GM19023 (cell line): ENCODE results near the gene ZCCHC9.
"Not testable (repeated sequence)": the region's sequence is repeated elsewhere in the genome, so short reads cannot be mapped to it uniquely, and the experiment has no call there.

Source experiments
- ATAC-seq: cut with Tn5 transposase; IDR thresholded peaks from one replicate; pipeline ENCODE4 v1.9.1; 2021; ENCODE audit warnings: mild to moderate bottlenecking, moderate library complexity; ENCODE audit not compliant: unreplicated experiment

The ZCCHC9 gene, protein sequence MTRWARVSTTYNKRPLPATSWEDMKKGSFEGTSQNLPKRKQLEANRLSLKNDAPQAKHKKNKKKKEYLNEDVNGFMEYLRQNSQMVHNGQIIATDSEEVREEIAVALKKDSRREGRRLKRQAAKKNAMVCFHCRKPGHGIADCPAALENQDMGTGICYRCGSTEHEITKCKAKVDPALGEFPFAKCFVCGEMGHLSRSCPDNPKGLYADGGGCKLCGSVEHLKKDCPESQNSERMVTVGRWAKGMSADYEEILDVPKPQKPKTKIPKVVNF

DNA sequence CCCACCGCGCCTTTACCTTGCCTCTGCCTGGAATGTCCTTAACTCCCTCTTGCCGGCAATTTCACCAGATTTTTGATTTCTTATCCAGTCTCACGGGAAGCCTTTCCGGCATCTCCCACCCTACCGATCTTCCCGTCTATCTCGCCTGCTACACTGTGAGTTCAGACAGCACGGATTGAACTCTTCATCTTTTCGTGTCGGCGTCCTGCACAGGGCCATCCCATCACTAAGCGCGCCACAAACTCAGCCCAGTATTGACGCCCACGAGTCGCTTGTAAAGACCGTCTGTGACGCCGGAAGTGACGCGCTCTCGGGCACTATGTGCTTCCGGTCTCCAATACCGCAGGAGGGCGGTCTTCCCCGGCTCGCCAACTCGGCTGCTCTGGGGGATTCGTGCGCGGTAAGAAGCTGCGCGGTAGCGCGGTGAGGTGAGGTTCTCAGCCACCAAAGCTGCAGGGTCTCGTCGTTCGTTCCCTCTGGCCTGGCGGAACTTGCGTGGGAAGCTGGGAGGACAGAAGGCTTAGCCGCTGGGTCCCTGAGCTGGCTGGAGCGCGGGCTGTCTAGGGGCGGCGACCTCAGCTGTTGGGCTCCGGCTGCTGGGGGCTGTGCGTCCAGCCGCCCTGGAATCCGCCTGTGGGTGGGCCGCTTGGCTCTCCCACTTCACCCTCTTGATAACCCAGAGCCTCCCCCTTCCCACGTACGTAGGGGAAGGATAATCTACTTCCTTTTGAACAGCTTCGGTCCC is at the start of gene ZCCHC9:
Gene ZCCHC9, plus strand, starts transcription at position 317 of the 745 bp plus-strand sequence. CDS start 3,171 bp downstream, outside the sequence.
- ATAC-seq, result peak; percentile 96

DNA sequence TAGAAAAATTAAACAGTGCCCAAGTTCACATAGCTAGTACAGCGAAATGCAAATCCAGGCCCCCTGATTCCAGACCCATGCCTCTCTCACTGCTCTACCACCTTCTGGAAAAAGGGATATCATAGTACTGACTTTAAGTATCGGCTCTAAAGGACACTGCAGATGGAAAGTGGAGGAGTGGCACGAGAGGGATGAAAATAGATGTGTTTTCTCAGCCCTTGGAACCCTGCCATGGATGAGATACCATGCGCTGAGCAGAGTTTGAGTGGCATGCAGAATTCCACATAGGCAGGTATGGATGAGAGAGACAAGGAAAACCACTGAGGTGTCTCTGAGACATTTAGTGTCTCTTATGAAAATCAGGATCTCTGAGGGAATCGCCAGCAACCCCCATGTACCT is 49.5 kb upstream of the ZCCHC9 start:
- ATAC-seq, result no peak

DNA sequence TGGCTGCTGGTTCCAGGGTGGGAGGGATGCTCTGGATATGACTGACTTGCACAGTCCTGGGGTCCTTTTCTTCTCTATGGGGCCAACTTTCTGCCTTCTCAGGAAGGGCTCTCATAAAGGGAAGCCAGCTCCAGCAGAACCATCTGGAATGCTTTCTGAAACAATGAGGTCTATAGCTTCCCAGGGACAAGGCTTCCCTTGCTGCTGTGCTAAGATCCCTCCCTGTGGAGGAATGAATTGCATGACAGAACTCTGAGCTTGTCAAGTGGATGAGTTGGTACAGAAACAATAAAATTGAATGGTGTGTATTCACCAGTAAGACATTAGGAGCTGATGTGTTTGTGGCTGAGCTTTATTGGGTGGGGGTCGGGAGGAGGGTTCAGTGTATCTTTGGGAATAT is 48.5 kb upstream of the ZCCHC9 start:
- ATAC-seq, result no peak

DNA sequence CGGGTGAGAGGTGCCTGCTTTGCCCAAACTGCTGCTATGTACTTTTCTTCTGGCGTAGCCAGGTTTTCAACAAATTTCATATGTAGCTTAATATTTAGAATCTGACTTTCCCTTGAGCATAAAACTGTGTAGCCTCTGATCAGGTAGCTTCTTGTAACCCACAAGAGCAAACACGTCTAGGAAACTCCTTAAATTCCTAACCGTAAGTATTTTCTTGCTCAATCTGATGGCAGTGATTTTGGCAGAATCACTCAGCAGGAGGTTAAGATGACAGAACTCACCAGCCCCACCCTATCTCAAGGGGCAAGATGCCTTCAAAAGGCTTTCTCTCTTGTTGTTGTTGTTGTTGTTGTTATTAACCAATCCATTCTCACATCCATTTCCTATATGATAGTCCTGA is 47.5 kb upstream of the ZCCHC9 start:
- ATAC-seq, result no peak

DNA sequence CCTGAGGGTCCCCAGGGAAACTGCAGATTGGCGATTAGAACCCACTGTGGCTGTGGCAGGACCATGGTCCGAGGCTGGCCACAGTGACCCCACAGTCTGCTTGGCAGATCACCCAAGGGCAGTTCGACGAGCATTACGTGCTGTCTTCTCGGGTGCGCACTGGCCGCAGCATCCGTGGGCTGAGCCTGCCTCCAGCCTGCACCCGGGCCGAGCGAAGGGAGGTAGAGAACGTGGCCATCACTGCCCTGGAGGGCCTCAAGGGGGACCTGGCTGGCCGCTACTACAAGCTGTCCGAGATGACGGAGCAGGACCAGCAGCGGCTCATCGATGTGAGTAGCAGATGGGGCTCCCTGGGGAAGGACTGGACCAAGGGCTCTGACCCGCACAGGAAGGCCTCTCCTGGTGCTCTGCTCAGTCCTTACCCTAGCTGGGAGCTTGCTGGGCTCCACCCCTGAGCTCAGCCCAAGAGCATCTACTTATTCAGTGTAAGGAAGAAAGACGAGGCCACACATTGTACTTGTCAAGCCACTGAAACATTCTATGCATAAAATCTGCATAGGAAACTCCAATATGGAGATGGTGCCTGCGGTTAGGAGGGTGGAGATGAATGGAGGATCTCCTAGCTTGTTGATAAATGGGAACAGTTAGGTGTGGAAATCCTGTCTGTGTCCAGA is 46.4 kb upstream of the ZCCHC9 start:
- no peak for ATAC-seq

DNA sequence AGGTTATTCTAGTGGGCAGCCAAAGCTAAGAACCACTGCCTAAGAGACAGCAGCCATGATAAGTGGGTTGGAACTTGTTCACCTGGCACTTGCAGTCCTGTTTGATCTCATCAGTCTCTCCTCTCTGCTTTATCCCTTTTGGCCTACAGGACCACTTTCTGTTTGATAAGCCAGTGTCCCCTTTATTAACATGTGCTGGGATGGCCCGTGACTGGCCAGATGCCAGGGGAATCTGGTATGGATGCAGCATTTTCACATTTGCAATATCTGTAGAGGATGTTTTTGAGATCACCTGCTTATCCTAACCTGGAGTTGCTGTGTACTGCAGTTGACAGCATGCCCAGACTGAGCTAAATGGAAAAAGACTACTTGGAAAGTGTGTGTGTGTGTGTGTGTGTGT is 44.6 kb upstream of the ZCCHC9 start:
- ATAC-seq, result no peak

DNA sequence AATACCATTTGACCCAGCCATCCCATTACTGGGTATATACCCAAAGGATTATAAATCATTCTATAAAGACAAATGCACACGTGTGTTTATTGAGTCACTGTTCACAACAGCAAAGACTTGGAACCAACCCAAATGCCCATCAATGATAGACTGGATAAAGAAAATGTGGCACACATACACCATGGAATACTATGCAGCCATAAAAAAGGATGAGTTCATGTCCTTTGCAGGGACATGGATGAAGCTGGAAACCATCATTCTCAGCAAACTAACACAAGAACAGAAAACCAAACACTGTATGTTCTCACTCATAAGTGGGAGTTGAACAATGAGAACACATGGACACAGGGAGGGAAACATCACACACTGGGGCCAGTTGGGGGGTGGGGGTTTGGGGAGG is 38.6 kb upstream of the ZCCHC9 start:
- ATAC-seq, result not testable (repeated sequence)

DNA sequence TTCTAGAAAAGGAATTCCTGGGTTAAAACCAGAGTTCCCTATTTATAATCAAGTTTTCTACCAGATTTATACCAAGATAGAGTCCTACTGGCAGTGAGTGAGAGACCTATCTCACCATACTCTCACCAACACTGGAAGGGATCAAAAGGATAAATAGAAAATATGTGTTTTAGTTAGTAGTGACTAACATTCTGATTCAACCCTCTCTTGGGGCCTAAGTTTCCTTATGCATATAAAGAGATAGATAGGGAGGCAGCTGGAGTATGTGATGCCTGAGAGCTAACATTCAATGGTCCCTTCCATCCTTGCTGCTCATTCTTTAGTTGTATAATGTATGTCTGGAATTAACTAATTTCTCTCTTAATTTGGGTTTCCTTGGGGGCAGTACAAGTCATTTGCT is 36.3 kb upstream of the ZCCHC9 start:
- ATAC-seq, result no peak

DNA sequence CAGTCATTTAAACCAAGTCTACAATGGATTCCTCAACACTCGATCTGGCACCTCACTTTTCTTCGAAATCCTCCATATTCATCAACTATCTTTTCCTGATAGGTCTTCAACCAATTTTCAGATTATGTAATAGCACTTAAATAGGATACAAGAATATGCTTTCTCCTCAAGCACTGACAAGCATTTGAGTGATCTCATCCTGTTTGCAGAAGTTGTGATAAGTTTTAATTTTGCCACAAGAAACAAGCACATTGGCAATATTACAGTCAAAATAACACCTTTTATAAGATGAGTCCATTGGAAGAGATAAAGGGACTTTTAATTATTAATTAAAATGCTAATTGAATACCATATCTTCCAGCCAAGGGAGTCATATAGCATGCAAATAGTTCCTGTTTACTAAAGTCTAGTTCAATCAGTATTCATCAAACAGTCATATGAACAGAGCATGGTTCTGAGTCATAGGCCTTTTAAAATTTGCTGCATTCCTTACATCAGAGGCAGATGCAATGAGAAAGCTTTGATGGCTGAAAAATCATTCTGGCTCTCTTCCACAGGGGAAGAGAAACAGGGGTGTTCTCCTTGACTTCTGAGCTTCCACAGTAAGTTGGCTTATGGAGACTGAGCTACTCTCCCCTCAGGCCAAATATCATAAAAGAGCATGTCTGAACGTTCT is 32.7 kb upstream of the ZCCHC9 start:
- no peak for ATAC-seq

DNA sequence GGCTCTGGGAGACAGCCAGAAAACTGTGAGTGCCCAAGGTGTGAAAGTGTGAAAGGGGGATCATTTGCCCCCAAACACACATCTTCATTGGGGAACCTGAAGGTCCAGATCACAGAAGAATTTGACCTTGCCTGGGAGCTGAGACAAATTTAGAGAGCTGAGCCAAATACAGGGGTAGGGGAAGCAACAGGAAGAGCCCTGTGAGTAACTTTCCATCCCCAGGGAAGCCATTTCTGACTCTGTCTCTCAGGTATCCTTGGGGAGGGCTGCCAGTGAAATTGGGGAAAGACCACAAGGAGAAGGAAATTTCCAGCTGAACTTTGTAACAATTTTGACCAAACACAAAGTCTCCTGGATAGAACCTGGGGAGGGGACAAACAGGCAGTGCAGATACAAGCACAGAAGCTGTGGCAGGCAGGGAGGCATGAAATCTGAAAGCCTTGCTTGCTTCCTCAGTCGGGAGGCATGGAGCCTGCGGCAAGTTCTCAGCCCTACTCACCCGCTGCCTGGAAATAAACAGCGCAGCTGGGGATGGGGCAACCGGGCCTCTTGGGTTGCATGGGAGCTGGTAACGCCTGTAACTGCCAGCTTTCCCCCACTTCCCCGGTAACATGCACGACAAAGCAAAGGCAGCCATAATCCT is 31.5 kb upstream of the ZCCHC9 start:
- no peak for ATAC-seq

DNA sequence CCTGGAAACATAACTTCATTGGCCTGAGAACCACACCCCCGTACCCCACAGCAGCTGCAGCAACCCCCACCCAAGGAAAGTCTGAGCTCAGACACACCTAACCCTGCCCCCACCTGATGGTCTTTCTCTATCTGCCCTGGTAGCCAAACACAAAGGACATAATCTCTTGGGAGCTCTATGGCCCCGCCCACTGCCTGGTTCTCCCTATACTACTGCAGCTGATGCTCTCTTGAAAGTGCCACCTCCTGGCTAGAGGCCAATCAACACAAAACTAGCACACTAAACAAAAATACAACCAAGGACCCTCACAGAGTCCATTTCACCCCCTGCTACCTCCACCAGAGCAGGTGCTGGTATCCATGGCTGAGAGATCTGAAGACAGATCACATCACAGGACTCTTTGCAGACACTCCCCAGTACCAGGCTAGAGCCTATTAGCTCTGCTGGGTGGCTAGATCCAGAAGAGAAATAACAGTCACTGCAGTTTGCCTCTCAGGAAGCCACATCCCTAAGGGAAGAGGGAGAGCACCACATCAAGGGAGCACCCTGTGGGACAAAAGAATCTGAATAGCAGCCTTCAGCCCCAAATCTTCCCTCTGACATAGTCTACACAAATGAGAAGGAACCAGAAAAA is 30.9 kb upstream of the ZCCHC9 start:
- not testable (repeated sequence) for ATAC-seq

DNA sequence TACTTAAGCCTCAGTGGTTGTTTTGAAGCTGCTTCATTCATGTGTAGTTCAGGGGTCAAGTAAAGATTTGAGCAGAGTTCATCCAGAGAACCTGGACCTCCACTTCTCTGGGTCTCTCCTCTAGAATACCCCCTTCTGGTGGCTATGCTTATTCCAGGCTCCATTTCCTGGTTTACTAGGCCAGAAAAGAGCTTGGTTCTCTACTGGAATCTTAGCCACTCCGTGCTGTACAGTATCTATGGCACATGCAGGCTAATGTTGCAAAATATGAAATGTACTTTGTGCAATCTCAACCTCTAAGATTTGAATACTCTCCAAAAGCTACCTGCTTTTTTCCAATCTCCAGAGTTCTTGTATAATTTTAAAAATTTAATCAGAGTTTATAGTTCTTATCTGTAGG is 17.4 kb upstream of the ZCCHC9 start:
- ATAC-seq, result no peak

DNA sequence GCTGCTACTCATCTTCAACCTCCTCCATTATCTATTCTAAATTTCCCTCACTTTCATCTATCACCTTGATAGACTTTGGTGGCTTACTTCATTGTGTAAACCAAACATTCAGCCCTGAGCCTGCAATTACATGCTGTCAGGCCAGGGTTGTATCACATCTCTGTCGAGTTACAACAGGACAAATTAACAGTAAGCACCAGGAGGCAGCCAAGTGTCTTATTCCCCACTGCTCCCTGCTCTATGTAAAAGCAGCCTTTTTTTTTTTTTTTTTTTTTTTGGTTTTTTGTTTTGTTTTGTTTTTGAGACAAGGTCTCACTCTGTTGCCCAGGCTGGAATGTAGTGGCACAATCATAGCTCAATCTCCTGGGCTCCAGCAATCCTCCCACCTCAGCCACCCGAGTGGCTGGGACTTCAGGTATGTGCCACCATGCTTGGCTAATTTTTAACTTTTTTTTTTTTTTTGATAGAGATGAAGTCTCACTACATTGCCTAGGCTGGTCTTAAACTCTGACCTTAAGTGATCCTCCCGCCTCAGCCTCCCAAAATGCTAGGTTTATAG is 15.2 kb upstream of the ZCCHC9 start:
- ATAC-seq, result no peak

DNA sequence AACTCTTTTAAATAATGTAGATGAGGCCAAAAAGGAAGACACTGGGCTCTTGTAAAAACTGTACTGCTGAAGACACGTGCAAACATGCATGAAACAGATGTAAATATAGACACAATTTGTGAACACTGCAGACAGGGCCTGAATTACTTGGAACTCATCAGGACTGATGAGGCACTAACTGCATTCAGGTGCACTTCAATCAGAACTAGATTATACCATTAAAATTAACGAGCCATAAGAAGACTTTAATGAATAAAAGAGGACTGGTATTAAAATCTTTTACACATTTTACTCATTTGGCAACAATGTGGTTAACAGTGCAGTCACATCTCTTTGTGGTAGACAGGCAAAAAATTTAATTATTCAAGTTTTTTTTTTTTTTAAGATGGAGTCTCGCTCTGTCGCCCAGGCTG is 13.4 kb upstream of the ZCCHC9 start:
- no peak for ATAC-seq

DNA sequence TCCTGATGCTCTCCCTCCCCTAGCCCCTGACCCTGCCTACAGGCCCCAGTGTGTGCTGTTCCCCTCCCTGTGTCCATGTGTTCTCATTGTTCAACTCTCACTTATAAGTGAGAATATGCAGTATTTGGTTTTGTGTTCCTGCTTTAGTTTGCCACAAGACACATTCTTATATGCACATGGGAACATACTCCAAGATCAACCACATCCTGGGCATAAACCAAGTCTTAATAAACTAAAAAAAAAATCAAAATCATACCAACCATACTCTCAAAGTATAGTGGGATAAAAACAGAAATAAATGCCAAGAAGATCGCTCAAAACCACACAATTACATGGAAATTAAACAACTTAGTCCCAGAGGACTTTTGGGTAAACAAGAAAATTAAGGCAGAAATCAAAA is 11.2 kb upstream of the ZCCHC9 start:
- ATAC-seq, result no peak

DNA sequence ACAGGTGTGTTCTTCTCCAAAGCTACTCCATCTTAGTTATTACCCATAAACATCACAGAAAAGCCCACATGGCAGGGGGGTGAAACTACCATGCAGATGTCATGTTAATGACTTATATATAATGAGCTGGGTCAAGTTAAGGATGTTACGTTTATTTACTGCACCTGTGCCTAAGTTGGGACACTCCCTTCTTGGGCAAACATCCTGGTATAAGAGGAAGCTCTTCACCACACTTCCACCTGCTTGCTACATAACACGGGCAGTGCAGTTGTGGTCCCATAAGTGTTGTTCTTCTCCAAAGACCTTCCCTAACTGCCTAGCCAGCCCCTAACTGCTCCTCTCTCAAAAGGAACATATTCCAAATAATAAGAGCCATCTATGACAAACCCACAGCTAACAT is 9.3 kb upstream of the ZCCHC9 start:
- no peak for ATAC-seq

DNA sequence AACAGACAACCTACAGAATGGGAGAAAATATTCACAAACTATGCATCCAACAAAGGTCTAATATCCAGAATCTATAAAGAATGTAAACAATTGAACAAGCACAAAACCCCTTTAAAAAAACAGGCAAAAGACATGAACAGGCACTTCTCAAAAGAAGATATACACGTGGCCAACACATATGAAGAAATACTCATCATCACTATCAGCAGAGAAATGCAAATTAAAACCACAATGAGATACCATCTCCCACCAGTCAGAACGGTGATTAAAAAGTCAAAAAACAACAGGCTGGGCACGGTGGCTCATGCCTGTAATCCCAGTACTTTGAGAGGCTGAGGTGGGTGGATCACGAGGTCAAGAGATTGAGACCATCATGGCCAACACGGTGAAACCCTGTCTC is 7.4 kb upstream of the ZCCHC9 start:
- ATAC-seq, result not testable (repeated sequence)

DNA sequence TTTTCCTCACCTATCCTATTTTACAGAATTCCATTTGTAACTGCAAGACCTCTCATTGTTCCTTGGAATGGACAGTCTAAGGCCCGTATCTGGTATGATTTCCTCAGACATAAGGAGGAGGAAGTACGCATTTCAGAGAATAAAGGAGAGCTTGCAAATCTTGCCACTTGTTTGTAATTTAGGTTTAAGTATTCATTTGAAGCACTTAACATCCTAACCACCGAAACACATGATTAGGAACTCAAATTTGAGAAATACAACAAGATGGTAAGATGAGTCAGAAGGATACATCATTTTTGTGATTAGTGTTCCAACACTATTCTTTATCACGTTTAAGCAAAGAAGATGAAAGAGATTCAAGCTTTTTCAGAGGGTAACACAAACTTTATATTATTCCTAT is 3.9 kb upstream of the ZCCHC9 start:
- ATAC-seq, result no peak

DNA sequence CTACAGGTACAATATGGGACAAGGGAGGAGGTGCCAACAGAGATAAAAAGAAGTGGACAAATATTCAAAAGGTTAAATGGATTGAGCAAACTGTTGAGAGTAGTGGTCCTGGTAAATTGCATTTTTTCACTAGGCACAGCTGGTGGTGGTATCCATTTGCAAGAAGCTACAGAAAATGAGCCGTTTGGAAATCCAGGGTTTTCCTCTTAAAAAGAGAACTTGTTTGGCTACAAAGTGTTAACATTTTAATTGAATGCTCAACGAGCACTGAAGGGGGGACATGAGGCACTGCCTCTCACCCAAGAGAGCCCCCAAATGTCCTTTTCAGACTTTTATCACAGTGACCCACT is 491 bp upstream of the ZCCHC9 start:
- ATAC-seq, result no peak

DNA sequence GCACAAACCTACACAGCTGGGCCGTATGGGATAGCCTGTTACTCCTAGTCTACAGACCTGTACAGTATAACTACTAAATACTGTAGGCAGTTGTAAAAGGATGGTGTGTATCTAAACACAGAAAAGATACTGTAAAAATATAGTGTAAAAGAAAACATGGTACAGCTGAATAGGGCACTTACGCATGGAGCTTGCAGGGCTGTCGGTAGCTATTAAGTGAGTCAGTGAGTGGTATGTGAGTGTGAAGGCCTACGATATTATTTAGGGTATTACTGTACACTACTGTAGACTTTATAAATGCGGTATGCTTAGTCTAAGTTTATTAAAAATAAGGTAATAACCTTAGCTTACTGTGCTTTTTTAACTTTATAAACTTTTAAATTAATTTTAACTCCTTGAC is 1.2 kb downstream of the ZCCHC9 start:
- ATAC-seq, result no peak
